HL-60 (cell line): ENCODE measurements around the gene ZNF273.
A peak's percentile ranks its signal among the peaks of the same experiment; 100 is the strongest.
"Not testable (repeated sequence)": the region's sequence is repeated elsewhere in the genome, so short reads cannot be mapped to it uniquely, and the experiment has no call there.

ENCODE experiments used
- DNase-seq, 2 experiments: peaks; one replicate each; pipeline ENCODE4 v3.0.0-alpha.2; 2010 to 2020; ENCODE audit warnings: low read depth in 1 of 2, low spot score in 1 of 2
- H3K27ac ChIP-seq: fragments of 250-450 bp; sonication (Bioruptor Pico); replicated peaks from 2 replicates; pipeline ENCODE4 v1.5.1; 2020; ENCODE audit warnings: mild to moderate bottlenecking, moderate library complexity
- H3K27me3 ChIP-seq: fragments of 250-450 bp; sonication (Bioruptor Pico); 2 replicates; pipeline ENCODE4 v1.5.1; 2021; ENCODE audit warnings: mild to moderate bottlenecking, moderate library complexity; ENCODE audit not compliant: insufficient read depth, poor library complexity, severe bottlenecking
- H3K4me3 ChIP-seq: replicated peaks from 2 replicates; pipeline ENCODE4 v1.5.1; 2011; ENCODE audit warnings: mild to moderate bottlenecking, control low read depth, low read length; ENCODE audit not compliant: insufficient read depth
- GABPA ChIP-seq: IDR thresholded peaks from 2 replicates; pipeline ENCODE4 v1.6.1; 2012; ENCODE audit warnings: low read depth
- POLR2AphosphoS5 ChIP-seq: IDR thresholded peaks from 2 replicates; pipeline ENCODE4 v1.6.1; 2012; ENCODE audit warnings: low read depth
- SPI1 ChIP-seq: IDR thresholded peaks from 2 replicates; pipeline ENCODE4 v1.6.1; 2012; ENCODE audit warnings: low read depth, mild to moderate bottlenecking, borderline replicate concordance
- TF ChIP-seq, protein P1 (sequence below): IDR thresholded peaks from one replicate; pipeline ENCODE4 v1.5.1; 2011; ENCODE audit warnings: low read length, control low read depth, inconsistent platforms; ENCODE audit not compliant: insufficient read depth
- TF ChIP-seq, protein P2 (sequence below): IDR thresholded peaks from 2 replicates; pipeline ENCODE4 v1.6.1; 2012; ENCODE audit warnings: low read depth; ENCODE audit not compliant: insufficient replicate concordance

Gene ZNF273

DNA sequence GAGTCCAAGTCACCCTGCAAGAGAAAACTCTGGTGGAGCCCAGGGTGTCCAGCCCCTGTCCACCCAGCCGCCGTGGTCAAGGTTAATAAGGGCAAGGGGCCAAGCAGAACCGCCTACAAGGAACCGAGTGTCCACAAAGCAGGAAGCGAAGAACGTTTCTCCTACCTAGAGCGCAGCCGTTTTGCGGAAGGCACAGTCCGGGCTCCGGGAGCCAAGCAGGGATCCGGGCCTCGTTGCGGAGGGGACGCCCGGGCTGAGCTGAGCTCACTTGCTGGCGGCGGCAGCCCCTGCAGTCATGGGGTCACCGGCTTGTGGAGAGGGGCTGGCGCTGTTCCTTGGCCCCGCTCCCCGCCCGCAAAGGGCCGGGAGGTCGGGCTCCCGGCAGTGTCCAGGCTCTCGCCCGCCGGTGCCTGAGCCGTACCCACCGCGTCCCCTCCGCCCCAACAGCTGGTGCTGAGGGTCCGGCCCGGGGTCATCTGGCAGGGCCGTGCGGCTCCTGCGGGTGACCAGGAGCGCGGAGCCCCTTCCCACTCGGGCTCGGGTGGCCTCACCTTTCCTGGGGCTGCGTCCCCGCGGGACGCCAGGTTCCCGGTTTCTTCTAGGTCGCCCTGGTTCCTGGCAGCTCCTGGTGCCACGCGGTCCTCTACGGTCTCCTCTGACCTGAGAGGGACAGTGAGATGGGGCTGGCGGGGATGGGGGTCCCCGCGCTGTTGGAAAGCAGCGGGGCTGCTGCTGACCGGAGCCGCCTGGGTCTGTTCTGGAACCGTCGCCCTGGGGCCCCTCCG is 14.0 kb upstream of the ZNF273 start:
- DNase-seq = peak in 1 of 2 experiments; percentile 57
- Histone ChIP-seq H3K27ac (peak overlapping the region; percentile 31), H3K4me3 (peak overlapping the region; percentile 28), H3K27me3 (no peaks in the 10 kb centered on the region)
- TF ChIP-seq, protein P1, sequence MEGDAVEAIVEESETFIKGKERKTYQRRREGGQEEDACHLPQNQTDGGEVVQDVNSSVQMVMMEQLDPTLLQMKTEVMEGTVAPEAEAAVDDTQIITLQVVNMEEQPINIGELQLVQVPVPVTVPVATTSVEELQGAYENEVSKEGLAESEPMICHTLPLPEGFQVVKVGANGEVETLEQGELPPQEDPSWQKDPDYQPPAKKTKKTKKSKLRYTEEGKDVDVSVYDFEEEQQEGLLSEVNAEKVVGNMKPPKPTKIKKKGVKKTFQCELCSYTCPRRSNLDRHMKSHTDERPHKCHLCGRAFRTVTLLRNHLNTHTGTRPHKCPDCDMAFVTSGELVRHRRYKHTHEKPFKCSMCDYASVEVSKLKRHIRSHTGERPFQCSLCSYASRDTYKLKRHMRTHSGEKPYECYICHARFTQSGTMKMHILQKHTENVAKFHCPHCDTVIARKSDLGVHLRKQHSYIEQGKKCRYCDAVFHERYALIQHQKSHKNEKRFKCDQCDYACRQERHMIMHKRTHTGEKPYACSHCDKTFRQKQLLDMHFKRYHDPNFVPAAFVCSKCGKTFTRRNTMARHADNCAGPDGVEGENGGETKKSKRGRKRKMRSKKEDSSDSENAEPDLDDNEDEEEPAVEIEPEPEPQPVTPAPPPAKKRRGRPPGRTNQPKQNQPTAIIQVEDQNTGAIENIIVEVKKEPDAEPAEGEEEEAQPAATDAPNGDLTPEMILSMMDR = no peak
- peak; percentile 30; the same call in 1 of the 2 replicates for TF ChIP-seq SPI1

DNA sequence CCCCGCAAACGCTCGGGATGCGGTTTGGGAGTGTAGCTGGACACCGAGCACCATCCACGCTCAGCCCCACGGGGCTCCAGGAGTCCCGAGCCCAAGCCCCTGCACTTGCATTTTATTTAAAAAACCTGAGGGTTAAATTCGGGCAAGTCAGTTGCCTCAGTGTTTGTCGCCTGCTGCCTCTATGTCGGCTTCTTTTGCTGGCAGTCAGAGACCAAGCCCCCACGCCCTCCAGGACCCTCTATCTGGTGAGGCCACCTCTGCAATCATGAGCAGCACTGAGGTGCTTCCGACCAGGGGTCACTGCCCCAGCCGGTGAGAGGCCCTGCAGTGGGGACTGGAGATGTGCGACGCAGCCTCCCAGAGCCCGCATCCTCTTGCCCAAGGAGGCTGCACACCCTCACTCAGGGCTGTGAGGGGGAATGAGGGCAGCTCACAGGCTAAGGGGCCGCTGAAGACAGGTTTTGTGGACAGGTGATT is 13.3 kb upstream of the ZNF273 start:
- no peak for DNase-seq
- Histone ChIP-seq H3K27ac (no peak overlapping the region), H3K27me3 (no peaks in the 10 kb centered on the region), H3K4me3 (no peak overlapping the region)
- TF ChIP-seq SPI1 (no peak), POLR2AphosphoS5 (no peak), GABPA (no peak)
- TF ChIP-seq, protein P2, sequence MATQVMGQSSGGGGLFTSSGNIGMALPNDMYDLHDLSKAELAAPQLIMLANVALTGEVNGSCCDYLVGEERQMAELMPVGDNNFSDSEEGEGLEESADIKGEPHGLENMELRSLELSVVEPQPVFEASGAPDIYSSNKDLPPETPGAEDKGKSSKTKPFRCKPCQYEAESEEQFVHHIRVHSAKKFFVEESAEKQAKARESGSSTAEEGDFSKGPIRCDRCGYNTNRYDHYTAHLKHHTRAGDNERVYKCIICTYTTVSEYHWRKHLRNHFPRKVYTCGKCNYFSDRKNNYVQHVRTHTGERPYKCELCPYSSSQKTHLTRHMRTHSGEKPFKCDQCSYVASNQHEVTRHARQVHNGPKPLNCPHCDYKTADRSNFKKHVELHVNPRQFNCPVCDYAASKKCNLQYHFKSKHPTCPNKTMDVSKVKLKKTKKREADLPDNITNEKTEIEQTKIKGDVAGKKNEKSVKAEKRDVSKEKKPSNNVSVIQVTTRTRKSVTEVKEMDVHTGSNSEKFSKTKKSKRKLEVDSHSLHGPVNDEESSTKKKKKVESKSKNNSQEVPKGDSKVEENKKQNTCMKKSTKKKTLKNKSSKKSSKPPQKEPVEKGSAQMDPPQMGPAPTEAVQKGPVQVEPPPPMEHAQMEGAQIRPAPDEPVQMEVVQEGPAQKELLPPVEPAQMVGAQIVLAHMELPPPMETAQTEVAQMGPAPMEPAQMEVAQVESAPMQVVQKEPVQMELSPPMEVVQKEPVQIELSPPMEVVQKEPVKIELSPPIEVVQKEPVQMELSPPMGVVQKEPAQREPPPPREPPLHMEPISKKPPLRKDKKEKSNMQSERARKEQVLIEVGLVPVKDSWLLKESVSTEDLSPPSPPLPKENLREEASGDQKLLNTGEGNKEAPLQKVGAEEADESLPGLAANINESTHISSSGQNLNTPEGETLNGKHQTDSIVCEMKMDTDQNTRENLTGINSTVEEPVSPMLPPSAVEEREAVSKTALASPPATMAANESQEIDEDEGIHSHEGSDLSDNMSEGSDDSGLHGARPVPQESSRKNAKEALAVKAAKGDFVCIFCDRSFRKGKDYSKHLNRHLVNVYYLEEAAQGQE = no peak
- TF ChIP-seq, protein P1 = no peak

DNA sequence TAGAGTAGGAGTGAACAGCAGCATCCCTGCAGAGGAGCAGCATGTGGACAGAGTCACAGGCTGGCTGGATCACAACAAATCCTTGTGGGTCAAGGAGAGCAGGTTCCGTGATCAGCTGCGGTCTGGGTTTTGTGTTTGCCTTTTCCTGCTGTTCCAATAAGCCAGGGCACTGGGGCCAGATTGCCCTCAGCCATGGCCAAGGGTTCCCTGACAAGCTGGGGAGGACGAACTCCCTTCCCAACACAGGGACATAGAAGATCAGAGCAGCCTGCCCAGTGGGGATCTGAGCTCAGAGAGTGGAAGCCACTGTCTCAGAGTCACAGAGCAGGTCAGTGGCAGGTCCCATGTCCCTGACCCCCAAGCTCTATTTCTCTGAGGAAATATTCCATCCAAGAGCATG is 12.8 kb upstream of the ZNF273 start:
- H3K27me3 ChIP-seq, DNase-seq, H3K27ac ChIP-seq, H3K4me3 ChIP-seq: not testable (repeated sequence)

DNA sequence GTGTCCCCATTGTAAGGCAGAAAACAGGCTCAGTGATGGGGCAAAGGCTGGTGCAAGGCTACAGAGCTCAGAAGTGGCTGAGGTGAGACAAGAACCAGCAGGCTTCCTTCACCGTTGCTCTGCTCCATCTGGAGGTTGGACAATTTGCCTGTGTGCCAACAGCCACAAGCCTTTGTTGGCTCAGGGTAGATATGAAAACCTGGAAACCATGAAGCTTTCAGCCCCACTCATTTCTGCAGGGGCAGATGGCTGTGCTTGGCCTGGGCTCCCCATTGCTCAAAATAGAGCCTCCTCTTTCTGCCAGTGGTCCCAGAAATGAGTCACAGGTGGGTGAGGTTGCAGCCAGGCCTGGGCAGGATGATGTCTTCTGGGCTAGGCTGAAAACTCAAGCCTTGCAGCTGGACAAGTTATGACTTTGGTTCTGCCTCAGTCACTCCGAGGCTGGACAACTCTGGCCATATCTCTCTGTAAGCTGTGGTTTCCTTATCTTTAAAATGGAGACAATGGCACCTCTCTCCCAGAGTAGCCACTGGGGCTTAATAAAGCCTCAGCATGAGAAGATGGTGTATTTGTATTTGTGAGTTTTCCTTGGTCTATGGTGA is 12.2 kb upstream of the ZNF273 start:
- DNase-seq = no peak
- TF ChIP-seq, protein P2 = no peak
- TF ChIP-seq SPI1 (no peak), POLR2AphosphoS5 (no peak), GABPA (no peak)
- TF ChIP-seq, protein P1 = no peak
- H3K27ac ChIP-seq = no peak overlapping the region
- H3K27me3 ChIP-seq = no peaks in the 10 kb centered on the region
- H3K4me3 ChIP-seq = no peak overlapping the region

DNA sequence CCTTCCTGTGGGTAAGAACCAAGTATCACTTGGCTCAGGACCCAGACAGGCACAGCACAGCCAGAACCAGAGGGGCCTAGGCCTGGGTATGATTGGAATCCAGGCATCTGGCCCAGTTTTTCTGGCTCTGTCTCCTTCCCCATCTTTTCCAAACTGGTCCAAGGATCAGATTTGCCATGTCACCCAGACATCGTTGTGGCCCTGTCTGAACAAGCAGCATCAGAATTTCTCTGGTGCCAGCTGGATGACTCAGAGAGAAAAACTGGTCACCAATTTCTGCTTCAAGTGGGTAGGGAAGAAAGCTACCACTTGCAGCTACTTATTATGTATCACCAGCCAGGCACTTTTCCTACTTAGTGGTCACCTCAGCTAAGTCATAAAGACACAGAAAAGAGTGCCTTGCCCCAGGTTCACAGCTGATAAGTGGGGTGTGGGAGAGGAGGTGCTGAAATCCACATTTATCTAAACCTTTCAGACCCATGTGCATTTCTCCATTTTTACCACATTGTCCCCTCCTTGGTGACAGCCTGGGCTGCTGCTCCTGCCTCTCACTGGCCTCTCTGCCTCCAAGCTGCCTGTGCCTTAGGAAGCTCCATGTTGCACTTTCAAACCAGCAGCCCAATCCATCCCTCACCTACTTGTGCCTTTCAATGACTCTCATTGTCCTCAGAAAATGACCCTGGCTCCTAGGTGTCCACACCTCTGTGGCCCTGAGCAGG is 11.6 kb upstream of the ZNF273 start:
- DNase-seq, H3K27ac ChIP-seq, H3K27me3 ChIP-seq, H3K4me3 ChIP-seq: not testable (repeated sequence)
